IMR-90 (cell line): Measurements from ENCODE around the gene KLHL12. TPM values are rescaled to one million over a fixed set of nuclear protein-coding genes. Genes with fewer than 3 reads are reported as not detected.
"Not testable (repeated sequence)": the region's sequence is repeated elsewhere in the genome, so short reads cannot be mapped to it uniquely, and the experiment has no call there.

Experiments
- ATAC-seq: fragments of 200-7000 bp; cut with Tn5 transposase; 2 replicates; pipeline ENCODE4 v1.9.1; 2020; ENCODE audit warnings: low read depth, mild to moderate bottlenecking, moderate library complexity
- BruUV-seq: library from RNA; stranded (reverse); fragments of 400-500 nt; replicated peaks from 2 replicates; lab custom pipeline; 2021; lab: Mats Ljungman, UMichigan
- CTCF ChIA-PET: fragments of 300-600 bp; formaldehyde crosslinking; extraction: SDS; loops from one replicate; lab custom pipeline; 2021; ENCODE audit warnings: antibody characterized with exemption; lab: Yijun Ruan, JAX
- POLR2A ChIA-PET: fragments of 300-600 bp; sonication (Branson Sonifier 250); formaldehyde crosslinking; loops from one replicate; lab custom pipeline; 2022; ENCODE audit warnings: antibody characterized with exemption; ENCODE audit not compliant: unreplicated experiment; lab: Charles Lee
- DNase-seq: peaks from one replicate; pipeline ENCODE4 v3.0.0; 2013
- H2AFZ ChIP-seq: replicated peaks from 2 replicates; pipeline ENCODE3; 2013; ENCODE audit warnings: low read length, mild to moderate bottlenecking; ENCODE audit not compliant: poor library complexity
- H2AK5ac ChIP-seq: 2 replicates; pipeline ENCODE4 v1.6.1; 2013; ENCODE audit warnings: low read depth, low read length, inconsistent platforms
- H2AK9ac ChIP-seq: replicated peaks from 2 replicates; pipeline ENCODE3; 2013; ENCODE audit warnings: mild to moderate bottlenecking, low read depth, low read length, moderate library complexity; ENCODE audit not compliant: poor library complexity
- H2BK120ac ChIP-seq: 2 replicates; pipeline ENCODE4 v1.6.1; 2013; ENCODE audit warnings: low read depth, low read length, inconsistent platforms
- H2BK15ac ChIP-seq: 3 replicates; pipeline ENCODE4 v1.6.1; 2013; ENCODE audit warnings: low read depth, low read length, inconsistent platforms
- H2BK20ac ChIP-seq: 2 replicates; pipeline ENCODE4 v1.6.1; 2013; ENCODE audit warnings: low read depth, mild to moderate bottlenecking, inconsistent platforms, low read length, moderate library complexity
- H2BK5ac ChIP-seq: 2 replicates; pipeline ENCODE4 v1.6.1; 2013; ENCODE audit warnings: mild to moderate bottlenecking, low read depth, low read length, inconsistent platforms; ENCODE audit not compliant: poor library complexity, severe bottlenecking
- H3K14ac ChIP-seq: replicated peaks from 2 replicates; pipeline ENCODE4 v1.6.1; 2013; ENCODE audit warnings: low read depth, low read length, inconsistent platforms
- H3K18ac ChIP-seq: 2 replicates; pipeline ENCODE4 v1.6.1; 2013; ENCODE audit warnings: low read depth, low read length, control low read depth
- H3K23ac ChIP-seq: 2 replicates; pipeline ENCODE4 v1.6.1; 2013; ENCODE audit warnings: low read depth, low read length, inconsistent platforms
- H3K27ac ChIP-seq: 2 replicates; pipeline ENCODE4 v1.5.1; 2013; ENCODE audit warnings: mild to moderate bottlenecking, control low read depth, low read length; ENCODE audit not compliant: insufficient read depth
- H3K27me3 ChIP-seq: 2 replicates; pipeline ENCODE4 v1.6.1; 2013; ENCODE audit warnings: low read length; ENCODE audit not compliant: control insufficient read depth, insufficient read depth
- H3K36me3 ChIP-seq: 2 replicates; pipeline ENCODE4 v1.6.1; 2013; ENCODE audit warnings: low read length, mixed read lengths; ENCODE audit not compliant: control insufficient read depth, insufficient read depth
- H3K4ac ChIP-seq: 2 replicates; pipeline ENCODE4 v1.6.1; 2013; ENCODE audit warnings: low read depth, low read length, inconsistent platforms
- H3K4me1 ChIP-seq: 2 replicates; pipeline ENCODE4 v1.6.1; 2013; ENCODE audit warnings: low read length, mixed read lengths; ENCODE audit not compliant: control insufficient read depth, insufficient read depth
- H3K4me2 ChIP-seq: 2 replicates; pipeline ENCODE4 v1.6.1; 2013; ENCODE audit warnings: low read depth, mild to moderate bottlenecking, control low read depth, low read length, moderate library complexity
- H3K4me3 ChIP-seq: 2 replicates; pipeline ENCODE4 v1.5.1; 2013; ENCODE audit warnings: low read depth, mild to moderate bottlenecking, control low read depth, low read length, moderate library complexity; ENCODE audit not compliant: insufficient read depth
- H3K56ac ChIP-seq: 2 replicates; pipeline ENCODE4 v1.6.1; 2013; ENCODE audit warnings: low read length, inconsistent platforms; ENCODE audit not compliant: insufficient read depth; ENCODE audit errors: extremely low read depth
- H3K79me1 ChIP-seq, 2 experiments: 2 replicates each; pipeline ENCODE4 v1.6.1; 2013; ENCODE audit warnings: low read length in 2 of 2, inconsistent platforms in 1 of 2, low read depth in 1 of 2
- H3K9ac ChIP-seq: 2 replicates; pipeline ENCODE4 v1.6.1; 2013; ENCODE audit warnings: low read depth, low read length, control low read depth
- H3K9me1 ChIP-seq: 2 replicates; pipeline ENCODE4 v1.6.1; 2013; ENCODE audit warnings: low read length, inconsistent platforms; ENCODE audit not compliant: insufficient read depth
- H3K9me3 ChIP-seq: 2 replicates; pipeline ENCODE4 v1.6.1; 2013; ENCODE audit warnings: low read length; ENCODE audit not compliant: control insufficient read depth, insufficient read depth
- H4K20me1 ChIP-seq: 2 replicates; pipeline ENCODE4 v1.6.1; 2013; ENCODE audit warnings: low read length, inconsistent platforms; ENCODE audit not compliant: insufficient read depth
- H4K5ac ChIP-seq: 2 replicates; pipeline ENCODE4 v1.6.1; 2013; ENCODE audit warnings: mild to moderate bottlenecking, low read depth, low read length, control low read depth
- H4K8ac ChIP-seq, 2 experiments: 2 replicates each; pipeline ENCODE4 v1.6.1; 2013; ENCODE audit warnings: low read depth in 2 of 2, low read length in 2 of 2, control low read depth in 1 of 2, inconsistent platforms in 1 of 2
- H4K91ac ChIP-seq: 2 replicates; pipeline ENCODE4 v1.6.1; 2013; ENCODE audit warnings: low read depth, low read length, inconsistent platforms; ENCODE audit not compliant: insufficient read depth
- WGBS, 2 experiments: methylation state at CpG; one replicate each; pipeline versions ENCODE4 v1.1.5 to v1.1.7; 2013; ENCODE audit warnings: missing lambda C conversion rate in 2 of 2; ENCODE audit not compliant: insufficient read length in 1 of 2; ENCODE audit errors: extremely low coverage in 2 of 2; 5-methylcytosine and 5-hydroxymethylcytosine counted together
- dilution Hi-C: fragments of 300-500 bp; cut with HindIII; formaldehyde crosslinking; loops from one replicate; pipeline ENCODE4 v1.14.3; 2018; ENCODE audit warnings: low sequenced_read_pairs; ENCODE audit not compliant: unreplicated experiment
- in situ Hi-C: fragments of 300-500 bp; cut with MboI; formaldehyde crosslinking; loops from 3 replicates; pipeline ENCODE4 v1.14.3; 2019; ENCODE audit warnings: low sequenced_read_pairs, inconsistent platforms, mixed read lengths
- intact Hi-C: fragments of 100-400 bp; cut with micrococcal nuclease; formaldehyde crosslinking; loops from 2 replicates; pipeline ENCODE4 v1.10.0; 2022
- polyA plus RNA-seq, 3 experiments: library from polyadenylated mRNA; depleted of rRNA; stranded (reverse); fragments of >200 nt; gene quantifications; 2 replicates each; pipeline ENCODE4 v1.2.3, GENCODE V29; 2012; ENCODE audit warnings: low replicate concordance in 1 of 3
- total RNA-seq: library from RNA; depleted of rRNA; stranded (reverse); fragments of >200 nt; gene quantifications from 2 replicates; pipeline ENCODE4 v1.2.3, GENCODE V29; 2012

The KLHL12 gene
- total and polyA plus RNA-seq, 2 of the 4 experiments (the other 2 are of a cell fraction), result 17.2 to 38.4 TPM

DNA sequence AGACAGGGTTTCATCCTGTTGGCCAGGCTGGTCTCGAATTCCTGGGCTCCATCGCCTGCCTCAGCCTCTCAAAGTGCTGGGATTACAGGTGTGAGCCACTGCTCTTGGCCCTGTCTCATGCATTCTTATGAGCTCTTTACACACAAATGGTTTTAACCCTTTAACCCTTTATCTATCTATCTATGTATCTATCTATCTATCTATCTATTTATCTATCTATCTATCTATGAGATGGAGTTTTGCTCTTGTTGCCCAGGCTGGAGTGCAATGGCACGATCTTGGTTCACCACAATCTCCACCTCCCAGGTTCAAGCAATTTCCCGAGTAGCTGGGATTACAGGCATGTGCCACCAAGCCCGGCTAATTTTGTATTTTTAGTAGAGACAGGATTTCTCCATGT is 23.2 kb downstream of the KLHL12 start:
- H2BK5ac ChIP-seq, intact Hi-C loops, CTCF ChIA-PET, H3K4me1 ChIP-seq, POLR2A ChIA-PET, H4K91ac ChIP-seq, H2AK5ac ChIP-seq, DNase-seq, H2BK120ac ChIP-seq, H3K9ac ChIP-seq, in situ Hi-C loops, H3K4ac ChIP-seq, ATAC-seq, H3K27ac ChIP-seq, H3K79me1 ChIP-seq, H2AFZ ChIP-seq, H3K14ac ChIP-seq, BruUV-seq, H4K8ac ChIP-seq, H3K27me3 ChIP-seq, H3K23ac ChIP-seq, H3K4me2 ChIP-seq, H3K56ac ChIP-seq, H3K18ac ChIP-seq, H2BK15ac ChIP-seq, H2AK9ac ChIP-seq, H3K4me3 ChIP-seq, H4K20me1 ChIP-seq, H3K9me1 ChIP-seq, H2BK20ac ChIP-seq, H3K9me3 ChIP-seq, dilution Hi-C loops, H4K5ac ChIP-seq: not testable (repeated sequence)
- no CpG with 5 or more reads among the region's 5 CpGs for WGBS, 2 experiments
- H3K36me3 ChIP-seq, result peaks cover 23% of the 10 kb centered on the region
